ENCODE results near the gene STN1.
"Not testable (repeated sequence)": the region's sequence is repeated elsewhere in the genome, so short reads cannot be mapped to it uniquely, and the experiment has no call there.

STN1 gene

GRCh38 chr10:103856797-103857170 is 61.2 kb downstream of the STN1 start:
- no peak for DNase-seq

GRCh38 chr10:103855852-103856796 is 61.9 kb downstream of the STN1 start:
- no peak for DNase-seq

GRCh38 chr10:103855424-103855823 is 62.6 kb downstream of the STN1 start, which contains the start of gene SH3PXD2A:
TSS of gene SH3PXD2A (minus strand) at chr10:103855576. CDS start at chr10:103855266, 310 bp downstream.
- DNase-seq, result no peak

GRCh38 chr10:103854686-103855391 is 63.1 kb downstream of the STN1 start:
- DNase-seq, result no peak

GRCh38 chr10:103854265-103854685 is 63.7 kb downstream of the STN1 start:
- no peak for DNase-seq

- no peak for DNase-seq
Measured at GRCh38 chr10:103853428-103854264, 64.3 kb downstream of the STN1 start.

- DNase-seq, result no peak
Measured at GRCh38 chr10:103852856-103853255, 65.1 kb downstream of the STN1 start.

GRCh38 chr10:103852189-103852711 is 65.7 kb downstream of the STN1 start:
- DNase-seq, result no peak

- no peak for DNase-seq
Measured at GRCh38 chr10:103851261-103851660, 66.7 kb downstream of the STN1 start.

GRCh38 chr10:103850572-103850895 is 67.5 kb downstream of the STN1 start:
- DNase-seq, result no peak

GRCh38 chr10:103849880-103850571 is 68.0 kb downstream of the STN1 start:
- no peak for DNase-seq

- DNase-seq, result no peak
Measured at GRCh38 chr10:103849212-103849877, 68.6 kb downstream of the STN1 start.

- no peak for DNase-seq
Measured at GRCh38 chr10:103847909-103848468, 70.0 kb downstream of the STN1 start.

GRCh38 chr10:103847346-103847745 is 70.6 kb downstream of the STN1 start:
- DNase-seq, result no peak

- no peak for DNase-seq
Measured at GRCh38 chr10:103845972-103846371, 72.0 kb downstream of the STN1 start.

- DNase-seq, result not testable (repeated sequence)
Measured at GRCh38 chr10:103845346-103845745, 72.6 kb downstream of the STN1 start.

GRCh38 chr10:103843854-103844570 is 74.0 kb downstream of the STN1 start:
- no peak for DNase-seq

- no peak for DNase-seq
Measured at GRCh38 chr10:103843045-103843444, 74.9 kb downstream of the STN1 start.

- DNase-seq, result no peak
Measured at GRCh38 chr10:103842605-103843004, 75.4 kb downstream of the STN1 start.

- DNase-seq, result no peak
Measured at GRCh38 chr10:103841519-103841918, 76.5 kb downstream of the STN1 start.

- no peak for DNase-seq
Measured at GRCh38 chr10:103840740-103841070, 77.3 kb downstream of the STN1 start.

Measured in GF-D8 (cell line).